GM12878 (cell line): ENCODE results near the gene PPP2R5D. TPM values are rescaled to one million over a fixed set of nuclear protein-coding genes. Genes with fewer than 3 reads are reported as not detected.

Experiments
- CEBPB ChIP-seq, 2 experiments: fragments of 150-350 bp in 1 of 2; IDR thresholded peaks; 2 replicates each; pipeline ENCODE4 v1.6.1; 2012 to 2014; ENCODE audit warnings: low read depth in 2 of 2, low read length in 2 of 2, borderline replicate concordance in 1 of 2, inconsistent platforms in 1 of 2
- CHD2 ChIP-seq: IDR thresholded peaks from 2 replicates; pipeline ENCODE4 v1.6.1; 2011; ENCODE audit warnings: low read depth, low read length, improper control_type of control experiment, borderline replicate concordance
- CREB1 ChIP-seq: IDR thresholded peaks from 2 replicates; pipeline ENCODE4 v1.6.1; 2012; ENCODE audit warnings: low read depth, mild to moderate bottlenecking, inconsistent platforms
- E4F1 ChIP-seq: fragments of 450-650 bp; IDR thresholded peaks from 2 replicates; pipeline ENCODE4 v1.6.1; 2018; ENCODE audit warnings: borderline replicate concordance, mild to moderate bottlenecking; ENCODE audit not compliant: partially characterized antibody
- EED ChIP-seq: sonication (generic); IDR thresholded peaks from 2 replicates; pipeline ENCODE4 v1.6.1; 2016; ENCODE audit warnings: antibody characterized with exemption, low read depth
- FOS ChIP-seq: IDR thresholded peaks from 3 replicates; pipeline ENCODE4 v1.6.1; 2011; ENCODE audit warnings: borderline replicate concordance; ENCODE audit not compliant: insufficient read length; ENCODE audit errors: extremely low read depth
- HDAC6 ChIP-seq: fragments of 200-600 bp; sonication (generic); IDR thresholded peaks from one replicate; pipeline ENCODE4 v1.8.0; 2017; ENCODE audit warnings: antibody characterized with exemption; ENCODE audit not compliant: unreplicated experiment
- HDGF ChIP-seq: fragments of 450-650 bp; IDR thresholded peaks from 2 replicates; pipeline ENCODE4 v1.6.1; 2016; ENCODE audit warnings: antibody characterized with exemption
- NFIC ChIP-seq: IDR thresholded peaks from 2 replicates; pipeline ENCODE4 v1.6.1; 2012; ENCODE audit warnings: low read depth, mild to moderate bottlenecking, inconsistent platforms, low read length, moderate library complexity
- NFYB ChIP-seq: IDR thresholded peaks from 2 replicates; pipeline ENCODE4 v1.6.1; 2011; ENCODE audit warnings: low read depth, mild to moderate bottlenecking, low read length, improper control_type of control experiment, moderate library complexity; ENCODE audit not compliant: insufficient read depth
- NR2F1 ChIP-seq: fragments of 450-650 bp; conservative IDR thresholded peaks from 2 replicates; pipeline ENCODE4 v1.6.1; 2017; ENCODE audit warnings: mild to moderate bottlenecking
- PBX3 ChIP-seq: IDR thresholded peaks from 2 replicates; pipeline ENCODE4 v1.6.1; 2011; ENCODE audit warnings: mild to moderate bottlenecking, low read depth, low read length, moderate library complexity; ENCODE audit not compliant: insufficient replicate concordance
- POLR2AphosphoS2 ChIP-seq: IDR thresholded peaks from 2 replicates; pipeline ENCODE4 v1.6.1; 2011; ENCODE audit warnings: low read depth, mild to moderate bottlenecking, low read length, improper control_type of control experiment, moderate library complexity
- RAD51 ChIP-seq: fragments of 450-650 bp; IDR thresholded peaks from 2 replicates; pipeline ENCODE4 v1.6.1; 2016; ENCODE audit warnings: moderate library complexity, mild to moderate bottlenecking, inconsistent platforms
- RBBP5 ChIP-seq: fragments of 200-600 bp; sonication (generic); conservative IDR thresholded peaks from 2 replicates; pipeline ENCODE4 v1.6.1; 2016
- SP1 ChIP-seq: IDR thresholded peaks from one replicate; pipeline ENCODE4 v1.6.1; 2011; ENCODE audit warnings: low read depth, low read length
- TARDBP ChIP-seq: IDR thresholded peaks from 2 replicates; pipeline ENCODE4 v1.6.1; 2016; ENCODE audit warnings: borderline replicate concordance
- ZBED1 ChIP-seq: IDR thresholded peaks from 2 replicates; pipeline ENCODE4 v1.6.1; 2016; ENCODE audit warnings: borderline replicate concordance
- polyA plus RNA-seq, 11 experiments: library from polyadenylated mRNA; depleted of rRNA in 4 of 11; unstranded in 6 of 11; stranded (reverse) in 5 of 11; fragments of >200 nt; fragmentation: Nextera tagmentation in 4 of 11; fragmentation: Illumina TruSeq in 1 of 11; extraction: Ambion mirVana in 4 of 11; extraction: Trizol in 1 of 11; gene quantifications; 1 replicate in 1 of 11; 2 replicates in 10 of 11; pipeline versions ENCODE4 v1.2.1 to v1.2.3, GENCODE V29; 2011 to 2016; ENCODE audit warnings: inconsistent platforms in 2 of 11, missing spikeins in 2 of 11, low read depth in 1 of 11
- total RNA-seq, 4 experiments: library from RNA; depleted of rRNA in 3 of 4; stranded (reverse); fragments of >200 nt in 3 of 4; fragmentation: Illumina TruSeq in 1 of 4; extraction: Trizol in 1 of 4; gene quantifications; 2 replicates each; pipeline versions ENCODE4 v1.2.1 to v1.2.3, GENCODE V29; 2013 to 2021
- TF ChIP-seq, protein P1 (sequence below), 3 experiments: IDR thresholded peaks in 2 of 3; conservative IDR thresholded peaks in 1 of 3; 2 replicates each; pipeline ENCODE4 v1.5.1; 2011; ENCODE audit warnings: low read depth in 3 of 3, low read length in 3 of 3, mild to moderate bottlenecking in 3 of 3, control low read depth in 2 of 3, moderate library complexity in 2 of 3, inconsistent platforms in 1 of 3, mixed read lengths in 1 of 3; ENCODE audit not compliant: control insufficient read depth in 2 of 3, insufficient read depth in 1 of 3; ENCODE audit errors: extremely low read depth in 1 of 3
- TF ChIP-seq, protein P2 (sequence below): fragments of 450-650 bp; IDR thresholded peaks from 2 replicates; pipeline ENCODE4 v1.6.1; 2017; ENCODE audit warnings: antibody characterized with exemption, mild to moderate bottlenecking, moderate library complexity

PPP2R5D gene
- total and polyA plus RNA-seq, 10 of the 15 experiments (the other 5 are each of a cell fraction or from before 2014, with no cell fraction given), result 1.5 to 59.0 (median 32.0) TPM

GRCh38 chr6:42984001-42984923, at the start of gene PPP2R5D (continued):
- TF ChIP-seq, protein P1, sequence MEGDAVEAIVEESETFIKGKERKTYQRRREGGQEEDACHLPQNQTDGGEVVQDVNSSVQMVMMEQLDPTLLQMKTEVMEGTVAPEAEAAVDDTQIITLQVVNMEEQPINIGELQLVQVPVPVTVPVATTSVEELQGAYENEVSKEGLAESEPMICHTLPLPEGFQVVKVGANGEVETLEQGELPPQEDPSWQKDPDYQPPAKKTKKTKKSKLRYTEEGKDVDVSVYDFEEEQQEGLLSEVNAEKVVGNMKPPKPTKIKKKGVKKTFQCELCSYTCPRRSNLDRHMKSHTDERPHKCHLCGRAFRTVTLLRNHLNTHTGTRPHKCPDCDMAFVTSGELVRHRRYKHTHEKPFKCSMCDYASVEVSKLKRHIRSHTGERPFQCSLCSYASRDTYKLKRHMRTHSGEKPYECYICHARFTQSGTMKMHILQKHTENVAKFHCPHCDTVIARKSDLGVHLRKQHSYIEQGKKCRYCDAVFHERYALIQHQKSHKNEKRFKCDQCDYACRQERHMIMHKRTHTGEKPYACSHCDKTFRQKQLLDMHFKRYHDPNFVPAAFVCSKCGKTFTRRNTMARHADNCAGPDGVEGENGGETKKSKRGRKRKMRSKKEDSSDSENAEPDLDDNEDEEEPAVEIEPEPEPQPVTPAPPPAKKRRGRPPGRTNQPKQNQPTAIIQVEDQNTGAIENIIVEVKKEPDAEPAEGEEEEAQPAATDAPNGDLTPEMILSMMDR (IDR thresholded peaks at IDR 0.05 in 2 of 3, conservative IDR thresholded peaks at IDR 0.05 in 1 of 3; ENCODE audit: control insufficient read depth in 2 of 3, extremely low read depth in 1 of 3, insufficient read depth in 1 of 3, low read depth in 3 of 3, low read length in 3 of 3), result no peak
- TF ChIP-seq FOS (peak; percentile 39), PBX3 (no peak), CEBPB (IDR thresholded peaks at IDR 0.05; ENCODE audit: borderline replicate concordance in 1 of 2, low read depth in 2 of 2, low read length in 2 of 2) (peak in 1 of 2 experiments; percentile 80; a peak in 1 of 4 replicates), NFYB (peak; percentile 95), SP1 (peak; percentile 72), NFIC (no peak), TARDBP (no peak), HDAC6 (no peak), RAD51 (no peak), NR2F1 (peak; percentile 52), E4F1 (no peak), RBBP5 (no peak), EED (no peak; the same call in 1 of the 2 replicates), CHD2 (no peak), HDGF (0 out of 2 replicates have a peak, but pooled peaks have one; percentile 37), ZBED1 (no peak), POLR2AphosphoS2 (peak; percentile 91), CREB1 (peak; percentile 72)
- TF ChIP-seq, protein P2, sequence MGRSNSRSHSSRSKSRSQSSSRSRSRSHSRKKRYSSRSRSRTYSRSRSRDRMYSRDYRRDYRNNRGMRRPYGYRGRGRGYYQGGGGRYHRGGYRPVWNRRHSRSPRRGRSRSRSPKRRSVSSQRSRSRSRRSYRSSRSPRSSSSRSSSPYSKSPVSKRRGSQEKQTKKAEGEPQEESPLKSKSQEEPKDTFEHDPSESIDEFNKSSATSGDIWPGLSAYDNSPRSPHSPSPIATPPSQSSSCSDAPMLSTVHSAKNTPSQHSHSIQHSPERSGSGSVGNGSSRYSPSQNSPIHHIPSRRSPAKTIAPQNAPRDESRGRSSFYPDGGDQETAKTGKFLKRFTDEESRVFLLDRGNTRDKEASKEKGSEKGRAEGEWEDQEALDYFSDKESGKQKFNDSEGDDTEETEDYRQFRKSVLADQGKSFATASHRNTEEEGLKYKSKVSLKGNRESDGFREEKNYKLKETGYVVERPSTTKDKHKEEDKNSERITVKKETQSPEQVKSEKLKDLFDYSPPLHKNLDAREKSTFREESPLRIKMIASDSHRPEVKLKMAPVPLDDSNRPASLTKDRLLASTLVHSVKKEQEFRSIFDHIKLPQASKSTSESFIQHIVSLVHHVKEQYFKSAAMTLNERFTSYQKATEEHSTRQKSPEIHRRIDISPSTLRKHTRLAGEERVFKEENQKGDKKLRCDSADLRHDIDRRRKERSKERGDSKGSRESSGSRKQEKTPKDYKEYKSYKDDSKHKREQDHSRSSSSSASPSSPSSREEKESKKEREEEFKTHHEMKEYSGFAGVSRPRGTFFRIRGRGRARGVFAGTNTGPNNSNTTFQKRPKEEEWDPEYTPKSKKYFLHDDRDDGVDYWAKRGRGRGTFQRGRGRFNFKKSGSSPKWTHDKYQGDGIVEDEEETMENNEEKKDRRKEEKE, result no peak
